WTC11 (cell line): ENCODE results near the gene PLEKHA5. TPM values are rescaled to one million over a fixed set of nuclear protein-coding genes. Genes with fewer than 3 reads are reported as not detected.

ENCODE experiments used
- ATAC-seq: fragments of 200-7000 bp; cut with Tn5 transposase; 2 replicates; pipeline ENCODE4 v1.10.0; 2021; ENCODE audit warnings: mild to moderate bottlenecking, moderate library complexity
- CTCF ChIA-PET: fragments of 300-600 bp; sonication (Branson Sonifier 250); formaldehyde crosslinking; loops from one replicate; lab custom pipeline; 2021; ENCODE audit warnings: antibody characterized with exemption; lab: Charles Lee
- POLR2A ChIA-PET: fragments of 350-600 bp; sonication (Branson Sonifier 250); formaldehyde crosslinking; loops from one replicate; lab custom pipeline; 2021; ENCODE audit warnings: antibody characterized with exemption; lab: Charles Lee
- DNase-seq: peaks from one replicate; pipeline ENCODE4 v3.0.0; 2021; ENCODE audit warnings: low spot score
- H3K27ac Mint-ChIP-seq: 2 replicates; pipeline ENCODE4 v1.8.0; 2021; ENCODE audit warnings: mixed read lengths
- H3K27me3 Mint-ChIP-seq: 2 replicates; pipeline ENCODE4 v1.8.0; 2021; ENCODE audit warnings: low read depth, mild to moderate bottlenecking, moderate library complexity, mixed read lengths
- H3K36me3 Mint-ChIP-seq: 2 replicates; pipeline ENCODE4 v1.8.0; 2021; ENCODE audit warnings: mixed read lengths
- H3K4me1 Mint-ChIP-seq: 2 replicates; pipeline ENCODE4 v1.8.0; 2022; ENCODE audit warnings: mixed read lengths
- H3K4me3 Mint-ChIP-seq: 2 replicates; pipeline ENCODE4 v1.8.0; 2021; ENCODE audit warnings: mild to moderate bottlenecking, moderate library complexity, mixed read lengths
- H3K9me3 Mint-ChIP-seq: 2 replicates; pipeline ENCODE4 v1.8.0; 2021; ENCODE audit warnings: mixed read lengths
- ATF1 ChIP-seq: sonication (generic); formaldehyde crosslinking; IDR thresholded peaks from 2 replicates; pipeline ENCODE4 v1.8.1; 2023; ENCODE audit warnings: mild to moderate bottlenecking, moderate library complexity, missing genetic modification reagents
- CBFB ChIP-seq: sonication (generic); formaldehyde crosslinking; IDR thresholded peaks from 2 replicates; pipeline ENCODE4 v1.8.1; 2022; ENCODE audit warnings: mild to moderate bottlenecking, low read depth, missing genetic modification reagents
- ELF4 ChIP-seq: sonication (generic); formaldehyde crosslinking; IDR thresholded peaks from 2 replicates; pipeline ENCODE4 v1.8.1; 2022; ENCODE audit warnings: low read depth, mild to moderate bottlenecking, moderate library complexity, missing genetic modification reagents
- ESRRA ChIP-seq: sonication (generic); formaldehyde crosslinking; IDR thresholded peaks from 2 replicates; pipeline ENCODE4 v1.8.1; 2022; ENCODE audit warnings: mild to moderate bottlenecking, missing genetic modification reagents, borderline replicate concordance
- GTF2I ChIP-seq: fragments of 250-450 bp; sonication (Bioruptor Pico); conservative IDR thresholded peaks from 2 replicates; pipeline ENCODE4 v1.4.0; 2021; ENCODE audit warnings: mild to moderate bottlenecking
- KAT7 ChIP-seq: sonication (generic); formaldehyde crosslinking; IDR thresholded peaks from 2 replicates; pipeline ENCODE4 v1.8.1; 2023; ENCODE audit warnings: missing genetic modification reagents, mild to moderate bottlenecking, borderline replicate concordance
- MXD4 ChIP-seq: fragments of 250-450 bp; sonication (Bioruptor Pico); IDR thresholded peaks from 2 replicates; pipeline ENCODE4 v1.8.0; 2021; ENCODE audit warnings: mild to moderate bottlenecking, moderate library complexity, borderline replicate concordance
- NR3C1 ChIP-seq: sonication (generic); formaldehyde crosslinking; conservative IDR thresholded peaks from 2 replicates; pipeline ENCODE4 v1.8.1; 2023; ENCODE audit warnings: low read depth, mild to moderate bottlenecking, missing genetic modification reagents
- OVOL2 ChIP-seq: fragments of 250-450 bp; sonication (Bioruptor Pico); IDR thresholded peaks from 2 replicates; pipeline ENCODE4 v1.9.0; 2021; ENCODE audit warnings: mild to moderate bottlenecking, borderline replicate concordance
- TCF7 ChIP-seq: sonication (generic); formaldehyde crosslinking; IDR thresholded peaks from 2 replicates; pipeline ENCODE4 v1.8.0; 2022; ENCODE audit warnings: mild to moderate bottlenecking, low read depth, missing genetic modification reagents, moderate library complexity
- TEAD1 ChIP-seq: sonication (generic); formaldehyde crosslinking; IDR thresholded peaks from 2 replicates; pipeline ENCODE4 v1.8.0; 2022; ENCODE audit warnings: mild to moderate bottlenecking, missing genetic modification reagents
- ZBTB21 ChIP-seq: sonication (generic); formaldehyde crosslinking; IDR thresholded peaks from 2 replicates; pipeline ENCODE4 v1.8.1; 2023; ENCODE audit warnings: mild to moderate bottlenecking, missing genetic modification reagents, borderline replicate concordance
- ZNF232 ChIP-seq: sonication (generic); formaldehyde crosslinking; IDR thresholded peaks from 2 replicates; pipeline ENCODE4 v1.8.0; 2022; ENCODE audit warnings: mild to moderate bottlenecking, missing genetic modification reagents
- ZNF396 ChIP-seq: fragments of 250-450 bp; sonication (Bioruptor Pico); IDR thresholded peaks from 2 replicates; pipeline ENCODE4 v1.8.0; 2021; ENCODE audit warnings: mild to moderate bottlenecking, moderate library complexity, borderline replicate concordance
- ZNF671 ChIP-seq: fragments of 250-450 bp; sonication (Bioruptor Pico); IDR thresholded peaks from 2 replicates; pipeline ENCODE4 v1.8.0; 2021; ENCODE audit warnings: mild to moderate bottlenecking
- total RNA-seq: library from RNA; stranded (reverse); gene quantifications from 3 replicates; pipeline ENCODE4 v1.2.3, GENCODE V29; 2021
- TF ChIP-seq, protein P1 (sequence below): sonication (generic); formaldehyde crosslinking; IDR thresholded peaks from 2 replicates; pipeline ENCODE4 v1.8.1; 2023; ENCODE audit warnings: mild to moderate bottlenecking, missing genetic modification reagents, moderate library complexity
- TF ChIP-seq, protein P2 (sequence below): sonication (generic); formaldehyde crosslinking; IDR thresholded peaks from 2 replicates; pipeline ENCODE4 v1.8.1; 2022; ENCODE audit warnings: mild to moderate bottlenecking, missing genetic modification reagents, moderate library complexity, borderline replicate concordance
- TF ChIP-seq, protein P3 (sequence below): sonication (generic); formaldehyde crosslinking; IDR thresholded peaks from 2 replicates; pipeline ENCODE4 v1.8.0; 2023; ENCODE audit warnings: mild to moderate bottlenecking, missing genetic modification reagents
- TF ChIP-seq, protein P4 (sequence below): sonication (generic); formaldehyde crosslinking; conservative IDR thresholded peaks from 2 replicates; pipeline ENCODE4 v1.8.1; 2023; ENCODE audit warnings: mild to moderate bottlenecking, low read depth, missing genetic modification reagents, moderate library complexity
- TF ChIP-seq, protein P5 (sequence below): sonication (generic); formaldehyde crosslinking; IDR thresholded peaks from 2 replicates; pipeline ENCODE4 v1.8.1; 2022; ENCODE audit warnings: missing genetic modification reagents, borderline replicate concordance
- TF ChIP-seq, protein P6 (sequence below): fragments of 250-450 bp; sonication (Bioruptor Pico); IDR thresholded peaks from 2 replicates; pipeline ENCODE4 v1.9.0; 2021; ENCODE audit warnings: moderate library complexity, mild to moderate bottlenecking, inconsistent platforms, borderline replicate concordance
- TF ChIP-seq, protein P7 (sequence below): fragments of 250-450 bp; sonication (Bioruptor Pico); IDR thresholded peaks from 2 replicates; pipeline ENCODE4 v2.1.2; 2022; ENCODE audit warnings: mild to moderate bottlenecking, moderate library complexity

Gene PLEKHA5
- total RNA-seq, 1 experiment from 2014 or later = 61.1 TPM

DNA sequence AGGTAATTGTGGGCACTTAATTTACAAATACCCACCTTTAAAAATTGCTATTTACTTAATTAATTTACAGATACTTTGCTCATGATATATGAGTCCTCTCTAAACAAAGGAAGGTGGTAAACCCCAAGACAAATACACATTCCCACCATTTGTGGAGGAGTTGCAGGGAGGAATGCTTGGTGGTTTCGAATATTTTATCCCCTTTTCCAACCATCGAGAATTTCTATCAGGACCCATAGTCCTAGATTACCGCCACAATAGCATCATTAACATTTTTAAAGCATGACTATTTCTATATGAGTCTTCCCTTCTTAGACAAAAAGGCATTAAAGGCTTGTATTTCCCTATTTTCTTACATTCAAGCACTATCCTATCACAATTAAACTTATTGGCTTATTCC is 34.2 kb upstream of the PLEKHA5 start (continued):
- no peak for TF ChIP-seq CBFB (CRISPR knock-in tag)
- TF ChIP-seq GTF2I = no peak
- TF ChIP-seq, protein P1, sequence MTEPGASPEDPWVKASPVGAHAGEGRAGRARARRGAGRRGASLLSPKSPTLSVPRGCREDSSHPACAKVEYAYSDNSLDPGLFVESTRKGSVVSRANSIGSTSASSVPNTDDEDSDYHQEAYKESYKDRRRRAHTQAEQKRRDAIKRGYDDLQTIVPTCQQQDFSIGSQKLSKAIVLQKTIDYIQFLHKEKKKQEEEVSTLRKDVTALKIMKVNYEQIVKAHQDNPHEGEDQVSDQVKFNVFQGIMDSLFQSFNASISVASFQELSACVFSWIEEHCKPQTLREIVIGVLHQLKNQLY = no peak

DNA sequence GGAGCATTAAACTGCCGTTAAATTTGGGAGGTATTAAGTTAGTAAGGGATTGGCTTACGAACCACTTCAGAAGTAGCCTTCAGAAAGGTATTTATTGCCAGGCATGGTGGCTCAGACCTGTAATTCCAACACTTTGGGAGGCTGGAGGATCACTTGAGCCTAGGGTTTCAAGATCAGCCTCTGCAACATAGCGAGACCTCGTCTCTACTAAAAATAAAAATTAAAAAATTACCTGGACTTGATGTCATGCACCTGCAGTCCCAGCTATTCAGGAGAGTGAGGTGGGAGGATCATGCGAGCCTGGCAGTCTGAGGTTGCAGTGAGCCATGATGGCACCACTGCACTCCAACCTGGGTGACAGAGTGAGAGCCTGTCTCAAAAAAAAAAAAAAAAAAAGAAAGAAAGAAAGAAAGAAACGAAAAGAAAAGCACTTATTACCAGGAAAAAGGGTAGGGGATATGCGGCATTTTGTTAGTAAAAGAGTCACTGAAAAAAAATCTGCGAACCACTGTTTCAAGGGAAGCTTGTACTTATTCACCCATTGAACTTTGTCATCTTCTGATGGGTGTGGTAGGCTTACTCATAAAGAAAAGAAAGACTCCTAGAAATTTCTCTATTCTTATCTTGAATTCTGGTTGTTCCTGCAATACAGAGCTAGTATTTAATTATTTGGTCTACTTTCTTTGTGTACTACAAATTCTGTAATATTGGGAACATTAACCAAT is 33.6 kb upstream of the PLEKHA5 start:
- DNase-seq = no peak
- Mint-ChIP-seq H3K9me3 (peaks cover 5% of the 10 kb centered on the region; the same call in 1 of the 2 replicates), H3K4me3 (no peak overlapping the region)
- TF ChIP-seq, protein P2, sequence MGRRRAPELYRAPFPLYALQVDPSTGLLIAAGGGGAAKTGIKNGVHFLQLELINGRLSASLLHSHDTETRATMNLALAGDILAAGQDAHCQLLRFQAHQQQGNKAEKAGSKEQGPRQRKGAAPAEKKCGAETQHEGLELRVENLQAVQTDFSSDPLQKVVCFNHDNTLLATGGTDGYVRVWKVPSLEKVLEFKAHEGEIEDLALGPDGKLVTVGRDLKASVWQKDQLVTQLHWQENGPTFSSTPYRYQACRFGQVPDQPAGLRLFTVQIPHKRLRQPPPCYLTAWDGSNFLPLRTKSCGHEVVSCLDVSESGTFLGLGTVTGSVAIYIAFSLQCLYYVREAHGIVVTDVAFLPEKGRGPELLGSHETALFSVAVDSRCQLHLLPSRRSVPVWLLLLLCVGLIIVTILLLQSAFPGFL (CRISPR knock-in tag) = no peak
- TF ChIP-seq TCF7 = no peak
- no peak for TF ChIP-seq ZNF671 (CRISPR knock-in tag)
- TF ChIP-seq OVOL2 (CRISPR knock-in tag) = no peak
- TF ChIP-seq ESRRA (CRISPR knock-in tag) = no peak
- no peak for TF ChIP-seq KAT7 (CRISPR knock-in tag)
- TF ChIP-seq, protein P3, sequence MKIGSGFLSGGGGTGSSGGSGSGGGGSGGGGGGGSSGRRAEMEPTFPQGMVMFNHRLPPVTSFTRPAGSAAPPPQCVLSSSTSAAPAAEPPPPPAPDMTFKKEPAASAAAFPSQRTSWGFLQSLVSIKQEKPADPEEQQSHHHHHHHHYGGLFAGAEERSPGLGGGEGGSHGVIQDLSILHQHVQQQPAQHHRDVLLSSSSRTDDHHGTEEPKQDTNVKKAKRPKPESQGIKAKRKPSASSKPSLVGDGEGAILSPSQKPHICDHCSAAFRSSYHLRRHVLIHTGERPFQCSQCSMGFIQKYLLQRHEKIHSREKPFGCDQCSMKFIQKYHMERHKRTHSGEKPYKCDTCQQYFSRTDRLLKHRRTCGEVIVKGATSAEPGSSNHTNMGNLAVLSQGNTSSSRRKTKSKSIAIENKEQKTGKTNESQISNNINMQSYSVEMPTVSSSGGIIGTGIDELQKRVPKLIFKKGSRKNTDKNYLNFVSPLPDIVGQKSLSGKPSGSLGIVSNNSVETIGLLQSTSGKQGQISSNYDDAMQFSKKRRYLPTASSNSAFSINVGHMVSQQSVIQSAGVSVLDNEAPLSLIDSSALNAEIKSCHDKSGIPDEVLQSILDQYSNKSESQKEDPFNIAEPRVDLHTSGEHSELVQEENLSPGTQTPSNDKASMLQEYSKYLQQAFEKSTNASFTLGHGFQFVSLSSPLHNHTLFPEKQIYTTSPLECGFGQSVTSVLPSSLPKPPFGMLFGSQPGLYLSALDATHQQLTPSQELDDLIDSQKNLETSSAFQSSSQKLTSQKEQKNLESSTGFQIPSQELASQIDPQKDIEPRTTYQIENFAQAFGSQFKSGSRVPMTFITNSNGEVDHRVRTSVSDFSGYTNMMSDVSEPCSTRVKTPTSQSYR (CRISPR knock-in tag) = no peak
- TF ChIP-seq, protein P4, sequence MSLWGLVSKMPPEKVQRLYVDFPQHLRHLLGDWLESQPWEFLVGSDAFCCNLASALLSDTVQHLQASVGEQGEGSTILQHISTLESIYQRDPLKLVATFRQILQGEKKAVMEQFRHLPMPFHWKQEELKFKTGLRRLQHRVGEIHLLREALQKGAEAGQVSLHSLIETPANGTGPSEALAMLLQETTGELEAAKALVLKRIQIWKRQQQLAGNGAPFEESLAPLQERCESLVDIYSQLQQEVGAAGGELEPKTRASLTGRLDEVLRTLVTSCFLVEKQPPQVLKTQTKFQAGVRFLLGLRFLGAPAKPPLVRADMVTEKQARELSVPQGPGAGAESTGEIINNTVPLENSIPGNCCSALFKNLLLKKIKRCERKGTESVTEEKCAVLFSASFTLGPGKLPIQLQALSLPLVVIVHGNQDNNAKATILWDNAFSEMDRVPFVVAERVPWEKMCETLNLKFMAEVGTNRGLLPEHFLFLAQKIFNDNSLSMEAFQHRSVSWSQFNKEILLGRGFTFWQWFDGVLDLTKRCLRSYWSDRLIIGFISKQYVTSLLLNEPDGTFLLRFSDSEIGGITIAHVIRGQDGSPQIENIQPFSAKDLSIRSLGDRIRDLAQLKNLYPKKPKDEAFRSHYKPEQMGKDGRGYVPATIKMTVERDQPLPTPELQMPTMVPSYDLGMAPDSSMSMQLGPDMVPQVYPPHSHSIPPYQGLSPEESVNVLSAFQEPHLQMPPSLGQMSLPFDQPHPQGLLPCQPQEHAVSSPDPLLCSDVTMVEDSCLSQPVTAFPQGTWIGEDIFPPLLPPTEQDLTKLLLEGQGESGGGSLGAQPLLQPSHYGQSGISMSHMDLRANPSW = no peak
- TF ChIP-seq TEAD1 (CRISPR knock-in tag) = no peak
- TF ChIP-seq ELF4 (CRISPR knock-in tag) = no peak
- no peak for TF ChIP-seq ATF1 (CRISPR knock-in tag)
- TF ChIP-seq GTF2I = no peak
- no peak for TF ChIP-seq MXD4
- no peak for TF ChIP-seq ZNF232 (CRISPR knock-in tag)
- TF ChIP-seq, protein P5, sequence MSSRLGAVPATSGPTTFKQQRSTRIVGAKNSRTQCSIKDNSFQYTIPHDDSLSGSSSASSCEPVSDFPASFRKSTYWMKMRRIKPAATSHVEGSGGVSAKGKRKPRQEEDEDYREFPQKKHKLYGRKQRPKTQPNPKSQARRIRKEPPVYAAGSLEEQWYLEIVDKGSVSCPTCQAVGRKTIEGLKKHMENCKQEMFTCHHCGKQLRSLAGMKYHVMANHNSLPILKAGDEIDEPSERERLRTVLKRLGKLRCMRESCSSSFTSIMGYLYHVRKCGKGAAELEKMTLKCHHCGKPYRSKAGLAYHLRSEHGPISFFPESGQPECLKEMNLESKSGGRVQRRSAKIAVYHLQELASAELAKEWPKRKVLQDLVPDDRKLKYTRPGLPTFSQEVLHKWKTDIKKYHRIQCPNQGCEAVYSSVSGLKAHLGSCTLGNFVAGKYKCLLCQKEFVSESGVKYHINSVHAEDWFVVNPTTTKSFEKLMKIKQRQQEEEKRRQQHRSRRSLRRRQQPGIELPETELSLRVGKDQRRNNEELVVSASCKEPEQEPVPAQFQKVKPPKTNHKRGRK = no peak
- TF ChIP-seq ZBTB21 (CRISPR knock-in tag) = no peak
- TF ChIP-seq, protein P6, sequence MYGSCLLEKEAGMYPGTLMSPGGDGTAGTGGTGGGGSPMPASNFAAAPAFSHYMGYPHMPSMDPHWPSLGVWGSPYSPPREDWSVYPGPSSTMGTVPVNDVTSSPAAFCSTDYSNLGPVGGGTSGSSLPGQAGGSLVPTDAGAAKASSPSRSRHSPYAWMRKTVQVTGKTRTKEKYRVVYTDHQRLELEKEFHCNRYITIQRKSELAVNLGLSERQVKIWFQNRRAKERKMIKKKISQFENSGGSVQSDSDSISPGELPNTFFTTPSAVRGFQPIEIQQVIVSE = no peak
- TF ChIP-seq, protein P7, sequence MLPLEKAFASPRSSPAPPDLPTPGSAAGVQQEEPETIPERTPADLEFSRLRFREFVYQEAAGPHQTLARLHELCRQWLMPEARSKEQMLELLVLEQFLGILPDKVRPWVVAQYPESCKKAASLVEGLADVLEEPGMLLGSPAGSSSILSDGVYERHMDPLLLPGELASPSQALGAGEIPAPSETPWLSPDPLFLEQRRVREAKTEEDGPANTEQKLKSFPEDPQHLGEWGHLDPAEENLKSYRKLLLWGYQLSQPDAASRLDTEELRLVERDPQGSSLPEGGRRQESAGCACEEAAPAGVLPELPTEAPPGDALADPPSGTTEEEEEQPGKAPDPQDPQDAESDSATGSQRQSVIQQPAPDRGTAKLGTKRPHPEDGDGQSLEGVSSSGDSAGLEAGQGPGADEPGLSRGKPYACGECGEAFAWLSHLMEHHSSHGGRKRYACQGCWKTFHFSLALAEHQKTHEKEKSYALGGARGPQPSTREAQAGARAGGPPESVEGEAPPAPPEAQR = no peak
- no peak for TF ChIP-seq ZNF396 (CRISPR knock-in tag)
- no peak for TF ChIP-seq NR3C1 (CRISPR knock-in tag)
- TF ChIP-seq, all 79 proteins: peak for 0
- ATAC-seq = no peak
- POLR2A ChIA-PET = interaction anchor here (0.6 to 0.7 kb wide), 2 partner anchors 28 to 228 kb away, joined by 3 read pairs; no protein-coding TSS in a partner anchor
- H3K27ac Mint-ChIP-seq = no peak overlapping the region
- CTCF ChIA-PET = interaction anchor here (0.6 kb wide), 1 partner anchor 30 kb away, joined by 4 read pairs; no protein-coding TSS in a partner anchor
- no peaks in the 10 kb centered on the region for H3K36me3 Mint-ChIP-seq
- H3K4me1 Mint-ChIP-seq = 0 out of 2 replicates have a peak, but pooled peaks cover 4% of the 10 kb centered on the region
- no peaks in the 10 kb centered on the region for H3K27me3 Mint-ChIP-seq
